NCI-H2107 treated with DMSO at 0.1 percent for 48 hours (cell line): ENCODE measurements around the gene PEX11G.
A peak's percentile ranks its signal among the peaks of the same experiment; 100 is the strongest.

Experiments
- DNase-seq: peaks from one replicate; lab custom pipeline; 2025; ENCODE audit not compliant: unreplicated experiment; lab: John Stamatoyannopoulos, UW

The PEX11G gene

DNA sequence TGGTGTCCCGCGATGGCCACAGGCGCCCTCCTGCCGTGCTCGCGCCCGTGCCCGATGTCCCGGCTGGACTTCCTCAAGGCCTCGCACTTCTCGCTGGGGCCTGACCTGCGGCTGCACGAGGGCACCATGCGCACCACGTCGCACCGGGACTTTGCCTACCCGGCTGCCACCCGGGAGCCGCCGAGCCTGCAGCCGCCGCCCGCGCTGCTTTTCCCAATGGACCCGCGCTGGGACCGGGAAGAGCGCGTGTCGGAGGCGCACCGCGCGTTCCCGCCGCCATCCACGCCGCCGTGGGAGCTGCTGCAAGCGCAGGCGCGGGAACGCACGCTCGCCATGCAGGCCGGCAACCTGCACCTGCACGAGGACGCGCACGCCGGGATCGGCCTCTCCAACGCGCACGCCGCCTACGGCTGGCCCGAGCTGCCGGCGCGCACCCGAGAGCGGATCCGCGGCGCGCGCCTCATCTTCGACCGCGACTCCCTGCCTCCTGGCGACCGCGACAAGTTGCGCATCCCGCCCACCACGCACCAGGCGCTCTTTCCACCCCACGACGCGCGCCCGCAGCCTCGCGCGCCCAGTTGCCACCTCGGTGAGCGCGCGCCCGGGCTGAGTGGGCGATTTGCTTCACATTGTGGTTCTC, 12.1 kb upstream of the PEX11G start:
- DNase-seq, result peak; percentile 37

DNA sequence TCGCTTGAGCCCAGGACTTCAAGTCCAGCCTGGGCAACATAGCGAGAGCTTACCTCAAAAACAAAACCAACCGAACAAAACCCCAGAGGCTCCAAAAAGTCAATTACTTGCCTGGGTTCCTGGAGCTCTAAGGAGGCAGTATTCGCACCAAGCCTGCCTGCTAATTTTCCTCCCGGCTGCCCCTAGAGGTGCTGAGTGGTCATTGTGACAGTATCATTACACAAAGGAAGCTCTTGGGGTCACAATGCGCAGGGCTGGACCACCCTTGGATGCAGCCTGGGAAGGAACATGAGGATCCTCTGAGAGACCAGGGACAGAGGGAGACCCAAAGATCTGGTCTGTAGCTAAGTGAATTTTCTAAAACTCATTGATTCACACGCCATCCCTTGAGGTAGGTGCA, 8.5 kb upstream of the PEX11G start:
- no peak for DNase-seq

DNA sequence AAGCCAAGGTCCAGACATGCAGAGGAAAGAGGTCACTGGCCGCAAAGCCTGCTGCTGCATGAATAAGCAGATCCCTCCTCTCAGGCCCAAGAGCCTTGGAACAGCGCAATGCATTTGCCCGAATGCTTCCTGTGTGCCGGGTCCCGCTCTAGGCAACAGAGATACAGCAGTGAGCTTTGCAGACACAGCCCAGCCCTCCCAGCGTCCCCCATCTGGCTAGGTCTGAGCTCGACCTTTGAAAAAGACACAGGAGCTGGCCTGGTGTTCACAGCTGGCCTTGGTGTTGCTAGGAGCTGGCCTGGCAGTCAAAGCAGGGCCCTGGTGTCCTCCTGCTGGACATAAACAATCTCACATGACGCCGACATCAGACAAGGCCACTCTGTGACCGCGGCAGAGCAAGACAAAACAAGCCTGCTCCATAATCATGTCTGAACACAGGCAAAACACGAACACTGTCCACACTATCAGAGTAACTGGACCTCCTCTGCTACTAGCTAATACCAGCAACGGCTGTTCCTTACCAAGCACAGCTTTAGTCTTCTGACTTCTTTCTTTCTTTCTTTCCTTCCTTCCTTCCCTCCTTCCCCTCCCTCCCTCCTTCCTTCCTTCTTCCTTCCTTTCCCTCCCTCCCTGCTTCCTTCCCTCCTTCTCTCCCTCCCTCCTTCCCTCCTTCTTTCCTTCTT, 5.7 kb upstream of the PEX11G start:
- DNase-seq, result no peak

DNA sequence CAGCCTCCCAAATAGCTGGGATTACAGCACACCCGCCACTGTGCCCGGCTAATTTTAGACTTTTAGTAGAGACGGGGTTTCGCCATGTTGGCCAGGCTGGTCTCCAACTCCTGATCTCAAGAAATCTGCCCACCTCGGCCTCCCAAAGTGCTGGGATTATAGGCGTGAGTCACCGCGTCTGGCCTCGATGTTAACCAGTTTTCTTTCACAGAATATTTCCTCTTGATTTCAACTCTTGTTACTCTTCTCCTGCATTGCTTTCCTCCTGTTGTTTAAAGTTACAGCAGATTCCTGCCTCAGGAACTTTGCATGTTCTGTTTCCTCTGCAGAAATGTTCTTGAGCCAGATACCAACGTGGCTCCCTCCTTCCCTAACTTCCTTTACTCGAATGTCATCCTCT, 3.7 kb upstream of the PEX11G start:
- DNase-seq, result no peak

DNA sequence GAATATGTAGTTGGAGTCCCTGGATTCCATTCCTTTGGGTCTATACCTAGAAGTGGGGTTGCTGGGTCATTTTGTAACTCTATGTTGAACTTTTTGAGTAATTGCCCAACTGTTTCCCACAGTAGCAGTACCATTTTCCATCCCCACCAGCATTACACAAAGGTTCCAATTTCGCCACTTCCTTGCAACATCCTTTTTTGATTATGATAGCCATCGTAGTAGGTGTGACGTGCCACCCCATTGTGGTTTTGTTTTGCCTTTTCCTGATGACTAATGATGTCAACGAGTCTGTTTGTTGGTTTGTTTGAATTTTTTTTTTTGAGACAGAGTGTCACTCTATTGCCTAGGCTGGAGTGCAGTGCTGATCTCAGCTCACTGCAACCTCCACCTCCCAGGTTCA, 3.3 kb upstream of the PEX11G start:
- DNase-seq, result no peak

DNA sequence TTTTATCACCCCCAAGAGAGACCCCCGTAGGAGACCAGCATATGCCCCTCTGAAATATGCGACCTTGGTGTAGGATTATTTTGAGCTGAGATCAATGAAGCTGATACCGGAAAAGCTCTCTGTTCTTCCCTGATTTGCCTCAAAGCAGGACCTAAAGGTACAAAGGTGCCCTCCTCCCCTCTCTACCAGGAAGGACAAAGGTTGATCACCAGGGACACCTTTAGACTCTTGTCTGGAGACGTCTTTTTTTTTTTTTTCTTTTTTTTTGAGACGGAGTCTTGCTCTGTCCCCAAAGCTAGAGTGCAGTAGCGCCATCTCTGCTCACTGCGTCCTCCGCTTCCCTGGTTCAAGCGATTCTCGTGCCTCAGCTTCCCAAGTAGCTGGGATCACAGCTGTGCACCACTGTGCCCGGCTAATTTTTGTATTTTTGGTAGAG, 792 bp upstream of the PEX11G start:
- DNase-seq, result no peak

DNA sequence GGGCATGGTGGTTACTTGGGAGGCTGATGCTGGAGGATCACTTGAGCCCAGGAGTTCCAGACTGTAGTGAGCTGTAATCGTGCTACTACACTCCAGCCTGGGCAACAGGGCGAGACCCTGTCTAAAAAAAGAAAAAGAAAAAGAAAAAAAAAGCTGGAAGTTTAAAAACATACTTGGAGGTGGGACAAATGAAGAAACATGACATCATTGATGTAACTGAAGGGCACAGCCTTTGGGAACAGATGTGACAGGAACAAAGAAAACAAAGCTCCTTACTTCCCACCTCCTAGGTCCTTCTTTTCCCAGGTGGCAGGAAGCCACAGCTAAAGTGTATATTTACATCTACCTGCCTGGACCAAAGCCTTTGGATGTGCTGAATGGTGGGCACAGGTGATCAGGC, 1.9 kb downstream of the PEX11G start:
- no peak for DNase-seq

DNA sequence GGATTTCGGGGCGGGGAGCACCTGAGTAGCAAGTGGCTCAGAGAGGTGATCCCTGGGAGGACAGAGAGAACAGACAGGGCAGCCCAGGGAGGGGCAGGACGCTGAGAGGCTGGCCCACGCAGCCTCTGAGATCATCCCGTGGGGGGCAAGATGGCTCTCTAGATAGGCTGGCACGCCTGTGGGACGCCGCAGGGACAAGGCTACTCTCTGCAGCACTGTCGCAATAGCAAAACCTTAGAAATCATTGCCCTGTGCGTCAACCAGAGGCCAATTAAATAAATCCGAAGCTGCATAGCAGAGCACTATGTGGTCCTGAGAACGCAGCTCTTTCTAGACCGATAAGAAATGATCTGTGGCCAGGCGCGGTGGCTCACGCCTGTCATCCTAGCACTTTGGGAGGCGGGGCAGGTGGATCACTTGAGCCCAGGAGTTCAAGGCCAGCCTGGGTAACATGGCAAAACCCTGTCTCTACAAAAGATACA, 5.1 kb downstream of the PEX11G start:
- no peak for DNase-seq

DNA sequence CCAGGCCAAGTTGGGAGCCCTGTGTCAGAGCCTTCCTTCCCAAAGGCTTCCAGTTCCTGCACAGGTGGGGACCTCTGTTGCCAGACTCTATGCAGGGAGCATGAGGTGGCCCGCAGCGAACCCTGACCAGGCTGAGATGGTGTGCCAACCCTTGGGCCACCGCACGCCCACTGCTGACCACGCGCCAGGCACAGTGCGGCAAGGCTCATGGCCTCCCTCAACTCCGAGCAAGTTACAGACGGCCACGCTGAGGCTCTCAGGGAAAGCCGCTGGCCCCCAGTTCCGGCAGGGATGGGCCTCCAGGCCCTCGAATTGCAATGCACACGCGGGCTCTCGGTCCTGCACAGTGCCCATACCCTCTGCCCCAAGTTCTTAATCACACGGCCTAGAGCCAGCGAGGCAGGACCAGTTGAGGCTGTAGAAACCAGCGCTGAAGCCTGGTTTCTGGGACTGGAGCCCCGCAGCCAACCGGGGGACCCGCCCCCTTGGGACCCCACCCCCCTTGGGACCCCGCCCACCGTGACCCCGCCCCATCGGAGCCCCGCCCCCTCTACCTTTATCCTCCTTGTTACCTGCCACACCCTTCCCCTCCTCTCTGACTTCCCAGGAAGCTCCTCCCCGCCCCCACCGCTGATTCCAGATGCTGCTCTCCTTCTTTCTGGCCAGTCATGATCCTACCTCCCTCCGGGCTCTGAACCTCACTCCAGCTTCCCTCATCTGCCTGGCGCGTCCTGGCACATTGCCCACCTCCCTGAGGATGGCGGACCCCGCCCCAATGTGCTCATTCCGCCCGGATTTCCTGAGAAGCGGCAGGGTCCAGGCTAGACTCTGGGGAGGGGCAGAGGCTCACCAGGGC, 6.0 kb downstream of the PEX11G start:
- no peak for DNase-seq

DNA sequence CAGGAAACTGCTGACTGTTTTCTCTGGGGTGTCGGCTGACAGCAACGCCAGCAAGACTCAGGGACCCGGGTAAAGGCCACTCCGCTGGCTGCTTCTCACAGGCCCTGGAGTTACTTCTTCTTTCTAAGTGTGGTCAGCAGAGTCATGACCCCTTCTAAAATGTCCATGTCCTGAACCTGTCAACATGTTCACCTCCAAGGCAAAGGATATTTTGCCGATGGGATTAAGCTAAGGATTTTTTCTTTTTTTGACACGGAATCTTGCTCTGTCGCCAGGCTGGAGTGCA, 7.9 kb downstream of the PEX11G start:
- no peak for DNase-seq

DNA sequence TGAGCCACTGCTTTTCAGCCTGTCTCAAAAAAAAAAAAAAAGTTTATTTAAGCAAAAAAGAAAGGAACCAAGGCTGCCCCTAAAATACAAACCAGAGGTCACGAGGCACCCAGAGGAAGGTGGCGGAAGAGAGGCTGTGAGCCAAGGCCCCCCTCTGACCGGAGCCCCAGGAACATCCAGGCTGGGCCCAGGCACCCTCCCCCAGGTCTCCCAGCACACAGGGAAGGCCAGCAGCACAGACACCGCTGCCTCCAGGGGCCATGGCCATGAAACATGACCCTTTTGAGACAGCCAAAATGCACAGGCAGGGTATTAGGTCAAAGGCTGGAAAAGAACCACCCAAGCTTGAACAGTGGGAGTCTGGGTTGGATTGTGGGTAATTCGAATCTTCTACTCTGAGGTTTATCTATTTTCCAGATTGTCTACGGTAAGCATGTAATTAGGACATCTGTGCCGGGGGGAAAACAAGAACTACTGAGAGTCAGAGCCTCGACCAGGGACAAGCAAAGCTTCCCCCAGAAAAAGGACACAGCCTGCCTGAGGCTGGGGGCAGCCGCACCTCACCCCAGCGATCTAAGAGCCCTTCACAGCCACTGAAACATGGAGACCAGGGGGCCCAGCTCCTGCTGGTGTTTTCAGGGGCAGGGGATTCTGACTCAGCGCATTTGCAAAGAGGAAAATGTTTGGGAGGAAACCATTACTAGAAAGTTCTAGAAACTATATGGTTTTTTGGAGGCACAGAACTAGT, 8.4 kb downstream of the PEX11G start:
- no peak for DNase-seq

DNA sequence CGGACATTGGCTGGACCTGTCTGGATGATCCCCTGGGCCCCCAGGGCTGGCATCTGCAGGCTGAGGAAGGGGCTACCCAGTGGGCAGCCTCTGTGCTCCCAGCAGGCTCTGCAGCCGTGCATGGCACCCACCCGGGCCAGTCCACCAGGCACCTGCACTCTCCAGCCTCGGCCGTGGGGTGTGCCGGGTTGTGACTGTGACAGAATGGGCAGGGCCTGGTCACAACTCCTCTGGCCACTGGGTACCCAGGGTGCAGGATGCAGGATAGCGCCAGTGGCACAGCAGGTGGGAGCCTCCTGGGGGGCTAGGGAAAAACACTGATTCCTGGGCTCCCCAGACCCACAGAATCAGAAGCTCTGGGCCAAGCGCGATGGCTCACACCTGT, 10.0 kb downstream of the PEX11G start:
- DNase-seq, result no peak

DNA sequence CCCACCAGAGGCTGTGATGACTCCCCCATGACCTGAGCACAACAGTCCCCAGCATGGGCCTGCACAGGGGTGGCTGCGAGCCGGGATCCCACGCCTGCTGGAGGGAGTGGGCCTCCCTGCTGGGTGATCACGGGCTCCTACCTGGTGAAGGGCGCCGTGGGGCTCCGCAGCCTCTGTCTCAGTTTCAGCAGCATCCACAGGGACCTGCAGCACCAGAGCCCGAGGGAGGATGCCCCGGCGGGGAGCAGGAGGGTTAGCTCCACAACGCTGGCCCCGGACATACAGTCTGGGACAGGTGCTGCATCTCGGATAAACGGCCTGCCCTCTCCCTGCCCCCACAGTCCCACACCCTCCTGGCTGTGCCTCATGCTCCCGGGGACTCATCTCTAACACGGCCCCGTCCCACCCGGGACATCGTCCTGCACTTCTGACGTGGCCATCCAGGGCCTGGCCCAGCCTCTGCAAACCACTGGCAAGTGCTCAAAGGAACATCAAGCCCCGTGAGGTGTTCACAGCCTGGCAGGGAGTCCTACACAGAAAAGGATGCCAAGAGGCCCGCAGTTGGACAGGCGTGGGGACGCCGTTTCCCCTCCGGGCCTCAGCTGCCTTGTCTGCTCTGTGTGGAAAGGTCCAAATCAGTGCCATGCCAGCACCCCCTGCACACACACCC, 10.5 kb downstream of the PEX11G start:
- no peak for DNase-seq

DNA sequence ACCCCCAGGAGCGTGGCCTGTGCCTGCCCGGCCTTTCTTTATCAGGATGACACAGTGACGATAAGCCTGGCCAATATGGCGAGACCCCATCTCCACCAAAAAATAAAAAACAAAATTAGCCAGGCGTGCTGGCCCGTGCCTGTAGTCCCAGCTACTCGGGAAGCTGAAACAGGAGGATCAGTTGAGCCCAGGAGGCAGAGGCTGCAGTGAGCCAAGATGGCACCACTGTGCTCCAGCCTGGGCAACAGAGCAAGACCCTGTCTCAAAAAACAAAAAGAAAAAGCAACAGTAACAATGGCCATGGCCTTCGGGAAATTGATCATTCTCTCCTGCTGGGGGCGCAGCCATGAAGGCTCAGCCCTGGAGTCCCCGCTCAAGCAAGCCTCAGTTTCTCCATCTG, 11.1 kb downstream of the PEX11G start:
- DNase-seq, result no peak

DNA sequence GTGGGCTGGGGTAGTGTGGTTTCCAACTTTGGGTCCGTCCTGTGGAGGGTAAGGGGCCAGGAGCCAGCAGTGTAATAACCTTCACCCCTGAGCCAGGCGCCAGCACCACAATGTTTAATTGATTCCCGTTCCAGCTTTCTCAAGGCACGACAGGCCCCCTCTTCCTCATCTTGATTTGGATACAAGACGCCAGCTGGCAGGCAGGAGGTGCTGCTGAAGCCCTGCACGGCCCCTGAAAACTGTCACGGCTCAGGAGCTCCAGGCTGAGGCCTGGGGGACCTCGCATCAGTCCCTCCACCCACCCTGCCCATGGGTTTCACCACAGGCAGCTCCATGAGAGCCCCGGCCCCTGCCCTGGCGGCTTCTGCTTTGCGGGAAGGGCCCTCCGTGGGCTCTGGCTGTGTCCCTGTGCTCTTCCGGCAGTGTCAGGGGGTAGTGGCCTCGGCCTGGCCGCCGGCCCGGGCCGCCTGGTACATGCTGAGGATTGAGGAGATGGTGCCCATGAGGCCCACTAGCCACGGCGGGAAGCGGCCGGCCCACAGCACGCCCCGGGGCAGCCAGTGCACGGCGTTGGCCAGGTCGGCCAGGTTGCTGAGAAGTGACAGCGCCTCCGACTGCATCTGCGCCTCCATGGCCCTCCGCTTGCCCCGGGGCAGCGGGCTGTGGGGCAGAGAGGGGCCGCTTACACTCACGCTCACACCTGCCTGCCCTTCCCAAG, 11.9 kb downstream of the PEX11G start:
- no peak for DNase-seq

DNA sequence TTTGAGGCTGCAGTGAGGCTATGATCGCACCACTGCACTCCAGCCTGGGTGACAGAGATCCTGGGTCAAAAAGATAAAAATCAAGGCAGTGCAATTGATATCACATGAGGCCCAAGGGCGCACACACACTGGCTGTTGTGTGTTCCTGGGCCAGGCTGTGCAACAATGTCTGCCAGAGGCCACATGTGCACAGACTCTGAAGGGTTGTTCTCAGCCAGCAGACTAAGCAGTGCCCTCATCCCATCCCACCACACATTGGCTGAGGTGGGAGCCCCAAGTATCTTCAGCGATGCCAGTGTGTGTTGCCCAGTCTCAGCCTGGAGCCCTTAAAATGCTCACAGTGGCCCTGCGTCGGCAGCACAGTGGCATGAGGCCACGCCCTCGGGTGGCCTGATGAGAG, 12.6 kb downstream of the PEX11G start:
- no peak for DNase-seq

DNA sequence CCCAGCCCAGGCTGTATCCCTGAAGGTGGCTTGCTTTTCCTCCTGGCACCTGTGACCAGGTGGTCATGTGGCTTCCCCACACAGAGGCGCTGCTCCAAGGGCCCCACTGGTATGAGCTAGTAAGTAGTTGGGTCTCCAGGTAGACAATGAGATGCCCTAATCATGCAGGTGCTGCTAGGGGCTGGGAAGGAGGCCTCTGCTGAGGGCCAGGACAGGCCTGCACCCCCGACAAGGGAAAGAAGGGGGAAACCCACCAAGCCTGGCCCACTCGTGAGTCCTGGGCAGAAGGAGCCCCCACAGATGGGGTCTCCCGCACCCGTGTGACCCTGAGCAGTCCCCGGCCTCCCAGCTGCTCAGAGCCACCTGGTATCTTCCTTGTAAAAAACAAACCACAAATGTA, 13.2 kb downstream of the PEX11G start:
- no peak for DNase-seq

DNA sequence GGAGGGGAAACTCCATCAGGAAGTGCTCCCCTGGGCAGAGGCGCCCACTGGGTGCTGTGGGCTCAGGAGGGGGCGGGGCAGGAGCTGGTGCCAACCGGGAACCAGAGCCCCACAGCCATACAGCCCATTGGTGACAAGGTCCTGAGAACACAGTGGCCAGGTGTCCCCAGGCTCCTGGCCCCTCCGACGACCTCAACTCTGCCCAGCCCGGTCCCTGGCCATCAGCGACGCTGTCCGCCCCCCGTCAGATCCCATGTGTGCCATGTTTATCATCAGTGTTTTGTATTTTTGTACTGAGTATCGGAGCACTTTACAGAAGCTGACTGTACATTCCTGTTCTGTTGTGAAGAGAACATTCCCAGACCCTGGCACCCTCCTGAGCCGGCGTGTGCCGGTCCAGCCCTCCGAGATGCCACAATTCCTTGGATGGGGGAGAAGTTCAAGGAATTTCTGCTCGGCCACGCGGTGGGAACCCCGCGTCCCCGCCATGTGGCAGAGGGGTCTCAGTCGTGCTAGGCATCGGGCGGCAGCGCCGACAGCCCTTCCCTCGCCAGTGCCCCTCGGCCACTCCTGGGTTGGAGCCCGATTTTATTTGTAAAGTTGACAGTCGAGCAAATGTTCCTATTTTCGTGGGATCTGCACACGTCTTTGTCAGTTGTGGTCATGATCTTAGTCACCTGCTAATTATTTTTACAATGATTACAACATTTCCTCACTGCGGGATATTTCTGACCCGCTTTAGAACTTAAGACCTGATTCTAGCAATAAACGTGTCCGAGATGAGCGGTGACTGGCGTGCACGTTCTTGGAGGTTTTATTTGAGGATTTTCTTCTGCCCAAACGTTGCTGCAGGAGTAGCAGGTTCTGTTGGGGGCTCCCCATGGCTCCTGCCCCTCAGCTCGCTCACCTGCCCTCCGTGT, 16.9 kb downstream of the PEX11G start:
- DNase-seq, result no peak
